HepG2 (cell line): ENCODE data around the gene FBF1. TPM values are rescaled to one million over a fixed set of nuclear protein-coding genes. Genes with fewer than 3 reads are reported as not detected.
A peak's percentile ranks its signal among the peaks of the same experiment; 100 is the strongest.

ENCODE experiments used
- ATM ChIP-seq: fragments of 450-650 bp; IDR thresholded peaks from 2 replicates; pipeline ENCODE4 v1.7.1; 2017; ENCODE audit warnings: mild to moderate bottlenecking, borderline replicate concordance
- ETV5 ChIP-seq: IDR thresholded peaks from 2 replicates; pipeline ENCODE4 v1.6.1; 2018; ENCODE audit warnings: missing biosample characterization, missing genetic modification reagents, inconsistent platforms, borderline replicate concordance
- GZF1 ChIP-seq: sonication (generic); formaldehyde crosslinking; IDR thresholded peaks from 2 replicates; pipeline ENCODE4 v1.5.1; 2020; ENCODE audit warnings: mild to moderate bottlenecking, missing genetic modification reagents
- HMGXB4 ChIP-seq, 2 experiments: sonication (generic) in 1 of 2; formaldehyde crosslinking in 1 of 2; IDR thresholded peaks; 2 replicates each; pipeline versions ENCODE4 v1.4.0 to v1.6.1; 2018 to 2020; ENCODE audit warnings: missing genetic modification reagents in 2 of 2, borderline replicate concordance in 1 of 2, low read depth in 1 of 2, mild to moderate bottlenecking in 1 of 2, missing biosample characterization in 1 of 2
- KDM3A ChIP-seq: IDR thresholded peaks from 2 replicates; pipeline ENCODE4 v1.6.1; 2018; ENCODE audit warnings: low read depth, missing compliant biosample characterization
- NKX3-1 ChIP-seq: sonication (generic); formaldehyde crosslinking; IDR thresholded peaks from 2 replicates; pipeline ENCODE4 v1.5.0; 2020; ENCODE audit warnings: missing genetic modification reagents
- PATZ1 ChIP-seq: sonication (generic); formaldehyde crosslinking; IDR thresholded peaks from 2 replicates; pipeline ENCODE4 v1.4.0; 2020; ENCODE audit warnings: missing genetic modification reagents
- RBAK ChIP-seq: sonication (generic); formaldehyde crosslinking; IDR thresholded peaks from 2 replicates; pipeline ENCODE4 v1.5.1; 2020; ENCODE audit warnings: mild to moderate bottlenecking, missing genetic modification reagents
- SMAD9 ChIP-seq: sonication (generic); formaldehyde crosslinking; IDR thresholded peaks from 2 replicates; pipeline ENCODE4 v1.5.1; 2020; ENCODE audit warnings: mild to moderate bottlenecking, missing genetic modification reagents
- STAG1 ChIP-seq: sonication (generic); formaldehyde crosslinking; IDR thresholded peaks from 2 replicates; pipeline ENCODE4 v1.4.0; 2020; ENCODE audit warnings: missing genetic modification reagents
- ZBTB8A ChIP-seq: sonication (generic); formaldehyde crosslinking; IDR thresholded peaks from 2 replicates; pipeline ENCODE4 v1.4.0; 2020; ENCODE audit warnings: mild to moderate bottlenecking, low read depth, missing genetic modification reagents, borderline replicate concordance
- ZFP36L1 ChIP-seq: sonication (generic); formaldehyde crosslinking; IDR thresholded peaks from 2 replicates; pipeline ENCODE4 v1.8.0; 2022; ENCODE audit warnings: mild to moderate bottlenecking, missing genetic modification reagents, moderate library complexity
- ZNF468 ChIP-seq: sonication (generic); formaldehyde crosslinking; IDR thresholded peaks from 2 replicates; pipeline ENCODE4 v1.8.0; 2022; ENCODE audit warnings: mild to moderate bottlenecking, moderate library complexity, missing genetic modification reagents
- ZNF552 ChIP-seq: sonication (generic); formaldehyde crosslinking; IDR thresholded peaks from 2 replicates; pipeline ENCODE4 v1.9.0; 2022; ENCODE audit warnings: missing genetic modification reagents, mild to moderate bottlenecking, borderline replicate concordance
- ZNF816 ChIP-seq: sonication (generic); formaldehyde crosslinking; IDR thresholded peaks from 2 replicates; pipeline ENCODE4 v1.8.0; 2022; ENCODE audit warnings: missing genetic modification reagents, mild to moderate bottlenecking, borderline replicate concordance
- polyA plus RNA-seq, 8 experiments: library from polyadenylated mRNA; depleted of rRNA in 3 of 8; stranded (reverse) in 7 of 8; unstranded in 1 of 8; fragments of >200 nt; fragmentation: Illumina TruSeq in 4 of 8; extraction: Trizol in 4 of 8; gene quantifications; 2 replicates each; pipeline versions ENCODE4 v1.2.1 to v1.2.3, GENCODE V29; 2011 to 2016; ENCODE audit warnings: low read depth in 4 of 8, missing spikeins in 1 of 8, mixed read lengths in 1 of 8; ENCODE audit not compliant: insufficient read depth in 1 of 8
- total RNA-seq, 5 experiments: library from RNA; depleted of rRNA; stranded (reverse); fragments of >200 nt; fragmentation: Illumina TruSeq; extraction: Trizol; gene quantifications; 2 replicates each; pipeline ENCODE4 v1.2.3, GENCODE V29; 2016; ENCODE audit warnings: low read depth in 1 of 5
- TF ChIP-seq, protein P1 (sequence below): sonication (generic); formaldehyde crosslinking; conservative IDR thresholded peaks from 2 replicates; pipeline ENCODE4 v1.4.0; 2020; ENCODE audit warnings: missing genetic modification reagents
- TF ChIP-seq, protein P2 (sequence below): sonication (generic); formaldehyde crosslinking; IDR thresholded peaks from 2 replicates; pipeline ENCODE4 v1.4.0; 2020; ENCODE audit warnings: missing genetic modification reagents, borderline replicate concordance
- TF ChIP-seq, protein P3 (sequence below): sonication (generic); formaldehyde crosslinking; IDR thresholded peaks from 2 replicates; pipeline ENCODE4 v1.5.0; 2020; ENCODE audit warnings: missing genetic modification reagents

The FBF1 gene
- total and polyA plus RNA-seq, 2 of the 13 experiments (the other 11 are each of a cell fraction or from before 2014, with no cell fraction given): 2.4 to 8.1 TPM

DNA sequence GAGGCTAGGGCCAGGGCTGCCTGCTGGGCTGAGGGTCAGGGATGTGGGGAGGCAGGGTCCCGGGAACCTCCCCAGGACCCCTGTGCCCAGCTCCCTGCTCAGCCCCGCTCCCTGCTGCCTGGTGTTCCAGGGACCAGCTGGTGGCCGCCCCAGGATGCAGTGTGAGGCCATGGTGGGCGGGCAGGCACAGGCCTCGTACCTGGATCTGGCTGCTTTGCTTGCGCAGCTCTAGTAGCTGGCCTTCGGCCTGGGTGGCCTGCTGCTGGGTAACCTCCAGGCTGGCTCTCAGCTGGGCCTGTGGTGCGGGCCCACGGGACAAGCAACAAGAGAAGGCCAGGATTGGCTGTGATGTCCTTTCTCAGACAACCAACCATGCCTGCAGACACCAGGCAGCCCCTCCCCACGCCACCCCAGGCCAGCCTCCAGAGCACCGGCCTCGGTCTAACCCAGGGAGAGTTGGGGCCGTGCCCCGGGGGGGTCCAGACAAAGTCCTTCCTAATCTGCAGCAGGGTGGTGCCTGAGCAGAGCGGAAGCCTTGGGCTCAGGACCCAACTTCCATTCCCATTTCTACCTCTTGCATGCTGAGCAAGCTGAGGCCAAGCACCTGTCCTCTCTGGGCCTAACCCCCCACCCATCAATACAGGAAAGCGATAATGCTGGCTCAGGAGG lies 48.2 kb downstream of the FBF1 start (continued):
- TF ChIP-seq ZBTB8A (CRISPR knock-in tag) (no peak), HMGXB4 (CRISPR knock-in tag; IDR thresholded peaks at IDR 0.05; ENCODE audit: borderline replicate concordance in 1 of 2, low read depth in 1 of 2) (peak; percentile 35 to 55; a peak in 2 of 4 replicates), ATM (no peak), ZFP36L1 (CRISPR knock-in tag) (no peak), KDM3A (peak; percentile 55; the same call in 1 of the 2 replicates), ZNF816 (no peak), SMAD9 (CRISPR knock-in tag) (no peak), GZF1 (peak; percentile 87; the same call in 1 of the 2 replicates), RBAK (CRISPR knock-in tag) (0 out of 2 replicates have a peak, but pooled peaks have one; percentile 22), ETV5 (CRISPR knock-in tag) (peak; percentile 2; the same call in 1 of the 2 replicates), PATZ1 (CRISPR knock-in tag) (peak; percentile 99), ZNF552 (CRISPR knock-in tag) (0 out of 2 replicates have a peak, but pooled peaks have one; percentile 47), NKX3-1 (CRISPR knock-in tag) (no peak), ZNF468 (CRISPR knock-in tag) (no peak), STAG1 (CRISPR knock-in tag) (0 out of 2 replicates have a peak, but pooled peaks have one; percentile 12)
- TF ChIP-seq, protein P1, sequence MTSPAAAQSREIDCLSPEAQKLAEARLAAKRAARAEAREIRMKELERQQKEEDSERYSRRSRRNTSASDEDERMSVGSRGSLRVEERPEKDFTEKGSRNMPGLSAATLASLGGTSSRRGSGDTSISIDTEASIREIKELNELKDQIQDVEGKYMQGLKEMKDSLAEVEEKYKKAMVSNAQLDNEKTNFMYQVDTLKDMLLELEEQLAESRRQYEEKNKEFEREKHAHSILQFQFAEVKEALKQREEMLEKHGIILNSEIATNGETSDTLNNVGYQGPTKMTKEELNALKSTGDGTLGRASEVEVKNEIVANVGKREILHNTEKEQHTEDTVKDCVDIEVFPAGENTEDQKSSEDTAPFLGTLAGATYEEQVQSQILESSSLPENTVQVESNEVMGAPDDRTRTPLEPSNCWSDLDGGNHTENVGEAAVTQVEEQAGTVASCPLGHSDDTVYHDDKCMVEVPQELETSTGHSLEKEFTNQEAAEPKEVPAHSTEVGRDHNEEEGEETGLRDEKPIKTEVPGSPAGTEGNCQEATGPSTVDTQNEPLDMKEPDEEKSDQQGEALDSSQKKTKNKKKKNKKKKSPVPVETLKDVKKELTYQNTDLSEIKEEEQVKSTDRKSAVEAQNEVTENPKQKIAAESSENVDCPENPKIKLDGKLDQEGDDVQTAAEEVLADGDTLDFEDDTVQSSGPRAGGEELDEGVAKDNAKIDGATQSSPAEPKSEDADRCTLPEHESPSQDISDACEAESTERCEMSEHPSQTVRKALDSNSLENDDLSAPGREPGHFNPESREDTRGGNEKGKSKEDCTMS: no peak
- TF ChIP-seq, protein P2, sequence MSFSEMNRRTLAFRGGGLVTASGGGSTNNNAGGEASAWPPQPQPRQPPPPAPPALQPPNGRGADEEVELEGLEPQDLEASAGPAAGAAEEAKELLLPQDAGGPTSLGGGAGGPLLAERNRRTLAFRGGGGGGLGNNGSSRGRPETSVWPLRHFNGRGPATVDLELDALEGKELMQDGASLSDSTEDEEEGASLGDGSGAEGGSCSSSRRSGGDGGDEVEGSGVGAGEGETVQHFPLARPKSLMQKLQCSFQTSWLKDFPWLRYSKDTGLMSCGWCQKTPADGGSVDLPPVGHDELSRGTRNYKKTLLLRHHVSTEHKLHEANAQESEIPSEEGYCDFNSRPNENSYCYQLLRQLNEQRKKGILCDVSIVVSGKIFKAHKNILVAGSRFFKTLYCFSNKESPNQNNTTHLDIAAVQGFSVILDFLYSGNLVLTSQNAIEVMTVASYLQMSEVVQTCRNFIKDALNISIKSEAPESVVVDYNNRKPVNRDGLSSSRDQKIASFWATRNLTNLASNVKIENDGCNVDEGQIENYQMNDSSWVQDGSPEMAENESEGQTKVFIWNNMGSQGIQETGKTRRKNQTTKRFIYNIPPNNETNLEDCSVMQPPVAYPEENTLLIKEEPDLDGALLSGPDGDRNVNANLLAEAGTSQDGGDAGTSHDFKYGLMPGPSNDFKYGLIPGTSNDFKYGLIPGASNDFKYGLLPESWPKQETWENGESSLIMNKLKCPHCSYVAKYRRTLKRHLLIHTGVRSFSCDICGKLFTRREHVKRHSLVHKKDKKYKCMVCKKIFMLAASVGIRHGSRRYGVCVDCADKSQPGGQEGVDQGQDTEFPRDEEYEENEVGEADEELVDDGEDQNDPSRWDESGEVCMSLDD (CRISPR knock-in tag): 0 out of 2 replicates have a peak, but pooled peaks have one; percentile 44
- TF ChIP-seq, protein P3, sequence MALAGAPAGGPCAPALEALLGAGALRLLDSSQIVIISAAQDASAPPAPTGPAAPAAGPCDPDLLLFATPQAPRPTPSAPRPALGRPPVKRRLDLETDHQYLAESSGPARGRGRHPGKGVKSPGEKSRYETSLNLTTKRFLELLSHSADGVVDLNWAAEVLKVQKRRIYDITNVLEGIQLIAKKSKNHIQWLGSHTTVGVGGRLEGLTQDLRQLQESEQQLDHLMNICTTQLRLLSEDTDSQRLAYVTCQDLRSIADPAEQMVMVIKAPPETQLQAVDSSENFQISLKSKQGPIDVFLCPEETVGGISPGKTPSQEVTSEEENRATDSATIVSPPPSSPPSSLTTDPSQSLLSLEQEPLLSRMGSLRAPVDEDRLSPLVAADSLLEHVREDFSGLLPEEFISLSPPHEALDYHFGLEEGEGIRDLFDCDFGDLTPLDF (CRISPR knock-in tag): no peak
